ENCODE measurements around the gene VCX.

GRCh38 chrX:7889680-7890079 is 46.7 kb downstream of the VCX start:
- TF ChIP-seq, protein P1, sequence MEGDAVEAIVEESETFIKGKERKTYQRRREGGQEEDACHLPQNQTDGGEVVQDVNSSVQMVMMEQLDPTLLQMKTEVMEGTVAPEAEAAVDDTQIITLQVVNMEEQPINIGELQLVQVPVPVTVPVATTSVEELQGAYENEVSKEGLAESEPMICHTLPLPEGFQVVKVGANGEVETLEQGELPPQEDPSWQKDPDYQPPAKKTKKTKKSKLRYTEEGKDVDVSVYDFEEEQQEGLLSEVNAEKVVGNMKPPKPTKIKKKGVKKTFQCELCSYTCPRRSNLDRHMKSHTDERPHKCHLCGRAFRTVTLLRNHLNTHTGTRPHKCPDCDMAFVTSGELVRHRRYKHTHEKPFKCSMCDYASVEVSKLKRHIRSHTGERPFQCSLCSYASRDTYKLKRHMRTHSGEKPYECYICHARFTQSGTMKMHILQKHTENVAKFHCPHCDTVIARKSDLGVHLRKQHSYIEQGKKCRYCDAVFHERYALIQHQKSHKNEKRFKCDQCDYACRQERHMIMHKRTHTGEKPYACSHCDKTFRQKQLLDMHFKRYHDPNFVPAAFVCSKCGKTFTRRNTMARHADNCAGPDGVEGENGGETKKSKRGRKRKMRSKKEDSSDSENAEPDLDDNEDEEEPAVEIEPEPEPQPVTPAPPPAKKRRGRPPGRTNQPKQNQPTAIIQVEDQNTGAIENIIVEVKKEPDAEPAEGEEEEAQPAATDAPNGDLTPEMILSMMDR (IDR thresholded peaks at IDR 0.05), result no peak
- no peak for TF ChIP-seq POLR2A (IDR thresholded peaks at IDR 0.05)

Measured in thyroid gland (tissue), 4 donors.